ENCODE measurements around the gene VWC2L. TPM values are rescaled to one million over a fixed set of nuclear protein-coding genes. Genes with fewer than 3 reads are reported as not detected.

The VWC2L gene
- total and polyA plus RNA-seq, 5 donors from 2014 or later, result not detected

DNA sequence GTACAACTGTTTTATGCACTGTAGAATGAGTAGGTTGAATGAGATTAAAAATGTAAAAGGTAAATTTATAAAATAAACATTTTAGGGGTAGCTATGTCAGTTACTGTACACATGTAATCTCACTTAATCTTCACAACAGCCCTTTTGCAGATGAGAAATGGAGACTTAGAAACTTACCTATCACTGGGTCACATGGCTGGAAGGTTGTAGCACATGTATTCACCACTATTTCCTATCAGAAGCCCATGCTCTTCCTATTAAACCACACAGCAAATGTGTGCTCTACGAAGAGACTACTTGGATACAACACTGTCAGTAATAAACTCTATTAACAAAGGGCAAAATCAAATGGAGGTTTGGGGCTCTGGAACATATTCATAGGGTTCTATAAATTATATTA lies 60.5 kb downstream of the VWC2L start:
- Mint-ChIP-seq H3K9me3 (peaks cover 0 to 8% (median 0%) of the 10 kb centered on the region in 7 donors), H3K27me3 (no peaks in the 10 kb centered on the region), H3K4me3 (no peak overlapping the region), H3K27ac (no peak overlapping the region), H3K36me3 (no peaks in the 10 kb centered on the region), H3K4me1 (no peaks in the 10 kb centered on the region)
- DNase-seq (no peak), ATAC-seq (ENCODE audit: low read depth in 2 of 2) (no peak)
- no peak overlapping the region for H3K4me3 ChIP-seq (ENCODE audit: low read depth, low read length)
- no peaks in the 10 kb centered on the region for H3K27me3 ChIP-seq (ENCODE audit: control insufficient read depth, insufficient read depth, low read length)
- no peaks in the 10 kb centered on the region for H3K4me1 ChIP-seq (ENCODE audit: control insufficient read depth, insufficient read depth, low read length, poor library complexity, severe bottlenecking)
- H3K36me3 ChIP-seq (ENCODE audit: control insufficient read depth, insufficient read depth, low read length), result no peaks in the 10 kb centered on the region
- H3K9me3 ChIP-seq (ENCODE audit: control insufficient read depth in 2 of 2, low read length in 2 of 2), result no peaks in the 10 kb centered on the region
- no peak overlapping the region for H3K27ac ChIP-seq (ENCODE audit: insufficient read depth, low read length, poor library complexity, severe bottlenecking)

- DNase-seq (no peak), ATAC-seq (ENCODE audit: low read depth in 2 of 2) (no peak)
- no peak overlapping the region for H3K4me3 Mint-ChIP-seq
- H3K4me3 ChIP-seq (ENCODE audit: low read depth, low read length), result no peak overlapping the region
- no peaks in the 10 kb centered on the region for H3K36me3 Mint-ChIP-seq
- no peaks in the 10 kb centered on the region for H3K4me1 ChIP-seq (ENCODE audit: control insufficient read depth, insufficient read depth, low read length, poor library complexity, severe bottlenecking)
- H3K27me3 ChIP-seq (ENCODE audit: control insufficient read depth, insufficient read depth, low read length), result no peaks in the 10 kb centered on the region
- H3K27ac ChIP-seq (ENCODE audit: insufficient read depth, low read length, poor library complexity, severe bottlenecking), result no peak overlapping the region
- H3K27ac Mint-ChIP-seq, result no peak overlapping the region
- H3K9me3 Mint-ChIP-seq, result peaks cover 0 to 7% (median 0%) of the 10 kb centered on the region in 7 donors
- H3K4me1 Mint-ChIP-seq, result no peaks in the 10 kb centered on the region
- no peaks in the 10 kb centered on the region for H3K9me3 ChIP-seq (ENCODE audit: control insufficient read depth in 2 of 2, low read length in 2 of 2)
- H3K27me3 Mint-ChIP-seq, result no peaks in the 10 kb centered on the region
- no peaks in the 10 kb centered on the region for H3K36me3 ChIP-seq (ENCODE audit: control insufficient read depth, insufficient read depth, low read length)
These were observed 61.1 kb downstream of the VWC2L start for GRCh38 chr2:214471990-214472389.

DNA sequence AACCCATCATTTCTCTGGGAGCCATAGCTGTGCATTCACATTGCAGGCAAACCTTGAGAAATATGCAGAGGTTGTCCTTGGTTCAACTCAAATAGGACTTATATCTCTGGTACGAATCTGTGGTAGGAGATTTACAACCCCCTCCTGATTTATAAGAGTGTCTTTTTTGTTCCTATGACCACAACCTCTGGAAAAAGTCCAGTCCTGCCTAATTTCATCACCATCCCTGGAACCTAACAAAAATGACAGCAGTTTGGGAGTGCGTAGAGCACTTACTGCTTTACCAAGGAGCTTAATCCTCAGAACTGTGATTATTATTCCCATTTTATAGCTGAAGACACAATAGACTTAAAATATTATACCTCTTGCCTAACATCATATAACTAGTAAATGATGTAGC lies 66.5 kb downstream of the VWC2L start:
- Histone ChIP-seq H3K9me3 (ENCODE audit: control insufficient read depth in 2 of 2, low read length in 2 of 2) (no peaks in the 10 kb centered on the region), H3K36me3 (ENCODE audit: control insufficient read depth, insufficient read depth, low read length) (no peaks in the 10 kb centered on the region), H3K4me3 (ENCODE audit: low read depth, low read length) (no peak overlapping the region), H3K27me3 (ENCODE audit: control insufficient read depth, insufficient read depth, low read length) (no peaks in the 10 kb centered on the region), H3K4me1 (ENCODE audit: control insufficient read depth, insufficient read depth, low read length, poor library complexity, severe bottlenecking) (no peaks in the 10 kb centered on the region), H3K27ac (ENCODE audit: insufficient read depth, low read length, poor library complexity, severe bottlenecking) (no peak overlapping the region)
- H3K4me1 Mint-ChIP-seq, result no peaks in the 10 kb centered on the region
- no peak overlapping the region for H3K4me3 Mint-ChIP-seq
- no peaks in the 10 kb centered on the region for H3K27me3 Mint-ChIP-seq
- H3K36me3 Mint-ChIP-seq, result no peaks in the 10 kb centered on the region
- DNase-seq (no peak), ATAC-seq (ENCODE audit: low read depth in 2 of 2) (no peak)
- H3K27ac Mint-ChIP-seq, result no peak overlapping the region
- H3K9me3 Mint-ChIP-seq, result peaks cover 0 to 7% (median 0%) of the 10 kb centered on the region in 7 donors

GRCh38 chr2:214481204-214481603 lies 70.3 kb downstream of the VWC2L start:
- H3K36me3 ChIP-seq (ENCODE audit: control insufficient read depth, insufficient read depth, low read length), result no peaks in the 10 kb centered on the region
- no peak overlapping the region for H3K27ac ChIP-seq (ENCODE audit: insufficient read depth, low read length, poor library complexity, severe bottlenecking)
- no peaks in the 10 kb centered on the region for H3K4me1 Mint-ChIP-seq
- no peaks in the 10 kb centered on the region for H3K27me3 Mint-ChIP-seq
- ATAC-seq (ENCODE audit: low read depth in 2 of 2) (no peak), DNase-seq (no peak)
- H3K36me3 Mint-ChIP-seq, result no peaks in the 10 kb centered on the region
- no peak overlapping the region for H3K27ac Mint-ChIP-seq
- H3K4me3 ChIP-seq (ENCODE audit: low read depth, low read length), result no peak overlapping the region
- no peaks in the 10 kb centered on the region for H3K9me3 Mint-ChIP-seq
- no peaks in the 10 kb centered on the region for H3K27me3 ChIP-seq (ENCODE audit: control insufficient read depth, insufficient read depth, low read length)
- H3K4me3 Mint-ChIP-seq, result no peak overlapping the region
- no peaks in the 10 kb centered on the region for H3K9me3 ChIP-seq (ENCODE audit: control insufficient read depth in 2 of 2, low read length in 2 of 2)
- no peaks in the 10 kb centered on the region for H3K4me1 ChIP-seq (ENCODE audit: control insufficient read depth, insufficient read depth, low read length, poor library complexity, severe bottlenecking)

DNA sequence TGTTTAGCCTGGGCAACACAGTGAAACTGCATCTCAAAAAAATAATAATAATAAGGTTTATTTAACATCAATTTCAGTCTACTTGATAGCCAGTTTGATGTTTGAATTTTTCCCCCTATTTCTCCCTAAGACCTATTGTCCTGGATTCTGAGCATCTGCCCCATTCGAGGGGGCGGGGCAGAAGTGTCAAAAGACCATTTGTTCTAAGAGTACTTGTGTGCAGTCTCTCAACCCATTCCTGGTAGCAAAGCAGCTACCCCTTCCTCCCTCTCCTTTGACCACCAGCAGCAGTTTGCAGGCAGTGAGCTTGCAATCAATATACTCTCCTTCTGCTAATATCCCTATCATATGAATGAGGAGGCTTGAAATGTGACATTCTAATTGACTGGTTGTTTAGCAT lies 71.9 kb downstream of the VWC2L start:
- no peaks in the 10 kb centered on the region for H3K27me3 ChIP-seq (ENCODE audit: control insufficient read depth, insufficient read depth, low read length)

DNA sequence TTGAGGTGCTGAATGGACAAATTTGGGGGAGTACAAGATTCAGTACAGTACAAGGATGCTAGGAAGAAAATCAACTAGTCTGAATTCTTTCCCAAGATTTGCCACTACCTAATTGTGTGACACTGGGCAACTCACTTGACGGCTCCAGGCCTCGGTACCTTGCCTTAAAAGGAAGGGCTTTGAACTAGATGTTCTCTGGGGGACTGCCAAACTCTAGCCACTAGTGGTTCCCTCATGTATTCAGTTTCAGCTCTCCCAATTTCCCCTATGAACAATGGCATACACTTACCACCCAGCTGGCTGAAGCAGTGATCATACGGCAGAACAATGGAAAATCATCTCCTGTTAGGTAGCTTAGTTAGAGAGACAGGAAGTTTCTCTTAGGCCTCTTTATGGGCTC lies 73.4 kb downstream of the VWC2L start:
- Histone ChIP-seq H3K9me3 (ENCODE audit: control insufficient read depth in 2 of 2, low read length in 2 of 2) (no peaks in the 10 kb centered on the region), H3K4me1 (ENCODE audit: control insufficient read depth, insufficient read depth, low read length, poor library complexity, severe bottlenecking) (no peaks in the 10 kb centered on the region), H3K27ac (ENCODE audit: insufficient read depth, low read length, poor library complexity, severe bottlenecking) (no peak overlapping the region), H3K4me3 (ENCODE audit: low read depth, low read length) (no peak overlapping the region), H3K27me3 (ENCODE audit: control insufficient read depth, insufficient read depth, low read length) (no peaks in the 10 kb centered on the region), H3K36me3 (ENCODE audit: control insufficient read depth, insufficient read depth, low read length) (no peaks in the 10 kb centered on the region)
- DNase-seq (no peak), ATAC-seq (ENCODE audit: low read depth in 2 of 2) (no peak)
- Mint-ChIP-seq H3K9me3 (peaks cover 0 to under 1% (median 0%) of the 10 kb centered on the region in 7 donors), H3K4me1 (no peaks in the 10 kb centered on the region), H3K4me3 (no peak overlapping the region), H3K36me3 (no peaks in the 10 kb centered on the region), H3K27ac (no peak overlapping the region), H3K27me3 (no peaks in the 10 kb centered on the region)

More for the DNA sequence above, 71.9 kb downstream of the VWC2L start:
- ATAC-seq (ENCODE audit: low read depth in 2 of 2) (no peak), DNase-seq (no peak)
- H3K27ac ChIP-seq (ENCODE audit: insufficient read depth, low read length, poor library complexity, severe bottlenecking), result no peak overlapping the region
- Mint-ChIP-seq H3K27ac (no peak overlapping the region), H3K36me3 (no peaks in the 10 kb centered on the region), H3K4me3 (no peak overlapping the region), H3K27me3 (no peaks in the 10 kb centered on the region), H3K4me1 (no peaks in the 10 kb centered on the region), H3K9me3 (no peaks in the 10 kb centered on the region)
- no peaks in the 10 kb centered on the region for H3K36me3 ChIP-seq (ENCODE audit: control insufficient read depth, insufficient read depth, low read length)
- H3K4me3 ChIP-seq (ENCODE audit: low read depth, low read length), result no peak overlapping the region
- no peaks in the 10 kb centered on the region for H3K4me1 ChIP-seq (ENCODE audit: control insufficient read depth, insufficient read depth, low read length, poor library complexity, severe bottlenecking)
- no peaks in the 10 kb centered on the region for H3K9me3 ChIP-seq (ENCODE audit: control insufficient read depth in 2 of 2, low read length in 2 of 2)

DNA sequence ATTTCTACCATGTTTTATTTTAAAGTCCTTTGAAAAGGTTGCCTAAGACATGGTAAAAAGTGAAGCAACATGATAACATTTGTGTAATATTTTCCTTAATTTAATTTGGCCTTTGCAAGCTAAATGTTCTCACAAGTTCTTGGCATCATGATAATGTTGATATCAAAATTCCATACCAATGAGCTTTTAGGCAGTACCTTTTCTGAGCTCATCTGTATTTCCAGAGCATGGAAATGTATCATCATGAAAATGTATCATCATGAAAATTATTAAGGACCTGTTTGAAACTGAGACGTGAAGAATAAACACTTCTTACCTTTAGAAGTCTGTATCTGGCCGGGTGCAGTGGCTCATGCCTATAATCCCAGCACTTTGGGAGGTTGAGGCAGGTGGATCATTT lies 73.8 kb downstream of the VWC2L start:
- no peaks in the 10 kb centered on the region for H3K4me1 Mint-ChIP-seq
- H3K9me3 Mint-ChIP-seq, result peaks cover 0 to 2% (median 0%) of the 10 kb centered on the region in 7 donors
- no peak overlapping the region for H3K4me3 Mint-ChIP-seq
- H3K27ac Mint-ChIP-seq, result no peak overlapping the region
- Histone ChIP-seq H3K36me3 (ENCODE audit: control insufficient read depth, insufficient read depth, low read length) (no peaks in the 10 kb centered on the region), H3K9me3 (ENCODE audit: control insufficient read depth in 2 of 2, low read length in 2 of 2) (no peaks in the 10 kb centered on the region), H3K4me3 (ENCODE audit: low read depth, low read length) (no peak overlapping the region), H3K27ac (ENCODE audit: insufficient read depth, low read length, poor library complexity, severe bottlenecking) (no peak overlapping the region), H3K4me1 (ENCODE audit: control insufficient read depth, insufficient read depth, low read length, poor library complexity, severe bottlenecking) (no peaks in the 10 kb centered on the region), H3K27me3 (ENCODE audit: control insufficient read depth, insufficient read depth, low read length) (no peaks in the 10 kb centered on the region)
- H3K36me3 Mint-ChIP-seq, result no peaks in the 10 kb centered on the region
- no peaks in the 10 kb centered on the region for H3K27me3 Mint-ChIP-seq
- ATAC-seq (ENCODE audit: low read depth in 2 of 2) (no peak), DNase-seq (no peak)

DNA sequence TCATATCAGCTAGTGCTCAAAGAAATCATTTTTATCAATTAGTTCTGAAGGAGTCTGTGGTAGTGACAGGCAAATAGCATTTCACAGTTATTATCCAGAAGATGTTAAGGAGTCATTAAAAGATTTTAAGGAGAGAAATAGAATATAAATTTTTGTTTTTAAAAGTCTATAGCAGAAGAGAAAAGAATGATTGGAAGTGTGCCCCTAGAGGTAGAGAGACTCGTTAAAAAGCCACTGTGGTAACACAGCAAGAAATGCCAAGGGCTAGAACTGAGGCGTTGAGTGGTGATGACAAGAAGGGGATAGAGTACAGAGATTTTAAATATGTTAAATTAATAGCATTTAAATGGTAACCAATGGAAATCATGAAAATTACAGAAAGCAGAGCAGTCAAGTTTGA lies 78.3 kb downstream of the VWC2L start:
- H3K27ac Mint-ChIP-seq, result no peak overlapping the region
- ATAC-seq (ENCODE audit: low read depth in 2 of 2) (no peak), DNase-seq (no peak)
- peaks cover 4% of the 10 kb centered on the region for H3K27me3 Mint-ChIP-seq
- no peak overlapping the region for H3K4me3 ChIP-seq (ENCODE audit: low read depth, low read length)
- H3K4me1 ChIP-seq (ENCODE audit: control insufficient read depth, insufficient read depth, low read length, poor library complexity, severe bottlenecking), result no peaks in the 10 kb centered on the region
- no peaks in the 10 kb centered on the region for H3K4me1 Mint-ChIP-seq
- no peaks in the 10 kb centered on the region for H3K36me3 Mint-ChIP-seq
- H3K9me3 Mint-ChIP-seq, result peaks cover 0 to 2% (median 0%) of the 10 kb centered on the region in 7 donors
- H3K27ac ChIP-seq (ENCODE audit: insufficient read depth, low read length, poor library complexity, severe bottlenecking), result no peak overlapping the region
- no peaks in the 10 kb centered on the region for H3K27me3 ChIP-seq (ENCODE audit: control insufficient read depth, insufficient read depth, low read length)
- H3K36me3 ChIP-seq (ENCODE audit: control insufficient read depth, insufficient read depth, low read length), result no peaks in the 10 kb centered on the region
- no peaks in the 10 kb centered on the region for H3K9me3 ChIP-seq (ENCODE audit: control insufficient read depth in 2 of 2, low read length in 2 of 2)
- H3K4me3 Mint-ChIP-seq, result no peak overlapping the region

All from CD4-positive, CD25-positive, alpha-beta regulatory T cell (primary cell).